NK-92 (cell line): ENCODE measurements around the gene RTN4RL1.
"Not testable (repeated sequence)": the region's sequence is repeated elsewhere in the genome, so short reads cannot be mapped to it uniquely, and the experiment has no call there.

ENCODE experiments used
- DNase-seq: peaks from one replicate; lab custom pipeline; 2025; ENCODE audit not compliant: unreplicated experiment; lab: John Stamatoyannopoulos, UW

RTN4RL1 gene

GRCh38 chr17:2004435-2004952, 20.6 kb downstream of the RTN4RL1 start:
- no peak for DNase-seq

GRCh38 chr17:2003525-2003924, 21.6 kb downstream of the RTN4RL1 start:
- no peak for DNase-seq

- DNase-seq: no peak
Measured at GRCh38 chr17:2002767-2003329, 22.3 kb downstream of the RTN4RL1 start.

- DNase-seq: no peak
Measured at GRCh38 chr17:1999557-2000251, 25.4 kb downstream of the RTN4RL1 start.

GRCh38 chr17:1997927-1998742, 27.0 kb downstream of the RTN4RL1 start:
- no peak for DNase-seq

GRCh38 chr17:1997289-1997926, 27.7 kb downstream of the RTN4RL1 start:
- no peak for DNase-seq

- DNase-seq: no peak
Measured at GRCh38 chr17:1996800-1997288, 28.3 kb downstream of the RTN4RL1 start.

- no peak for DNase-seq
Measured at GRCh38 chr17:1995907-1996799, 29.0 kb downstream of the RTN4RL1 start.

GRCh38 chr17:1995321-1995892, 29.7 kb downstream of the RTN4RL1 start:
- no peak for DNase-seq

GRCh38 chr17:1994707-1995106, 30.4 kb downstream of the RTN4RL1 start:
- no peak for DNase-seq

- no peak for DNase-seq
Measured at GRCh38 chr17:1992541-1992940, 32.6 kb downstream of the RTN4RL1 start.

- no peak for DNase-seq
Measured at GRCh38 chr17:1989135-1989534, 36.0 kb downstream of the RTN4RL1 start.

- DNase-seq: no peak
Measured at GRCh38 chr17:1986783-1987451, 38.2 kb downstream of the RTN4RL1 start.

GRCh38 chr17:1985686-1986085, 39.4 kb downstream of the RTN4RL1 start:
- DNase-seq: no peak

- DNase-seq: no peak
Measured at GRCh38 chr17:1985093-1985492, 40.0 kb downstream of the RTN4RL1 start.

- not testable (repeated sequence) for DNase-seq
Measured at GRCh38 chr17:1982793-1983366, 42.3 kb downstream of the RTN4RL1 start.

GRCh38 chr17:1980665-1981250, 44.4 kb downstream of the RTN4RL1 start:
- no peak for DNase-seq

GRCh38 chr17:1979182-1979985, 45.8 kb downstream of the RTN4RL1 start:
- DNase-seq: no peak
